ENCODE results near the gene PRLR.
A peak's percentile ranks its signal among the peaks of the same experiment; 100 is the strongest.
"Not testable (repeated sequence)": the region's sequence is repeated elsewhere in the genome, so short reads cannot be mapped to it uniquely, and the experiment has no call there.

Gene PRLR

GRCh38 chr5:35253582-35253981 is 23.3 kb upstream of the PRLR start:
- in situ Hi-C loops (cut with HindIII; ENCODE audit: low sequenced_read_pairs): no loop called here
- H3K4me3 ChIP-seq (ENCODE audit: low read depth, low read length): no peak overlapping the region
- no peak for TF ChIP-seq CTCF (IDR thresholded peaks at IDR 0.05; ENCODE audit: low read depth, low read length)
- DNase-seq (ENCODE audit: low read depth, low spot score): no peak

GRCh38 chr5:35252963-35253362 is 22.7 kb upstream of the PRLR start:
- no peak overlapping the region for H3K4me3 ChIP-seq (ENCODE audit: low read depth, low read length)
- in situ Hi-C loops (cut with HindIII; ENCODE audit: low sequenced_read_pairs): no loop called here
- no peak for DNase-seq (ENCODE audit: low read depth, low spot score)
- no peak for TF ChIP-seq CTCF (IDR thresholded peaks at IDR 0.05; ENCODE audit: low read depth, low read length)

GRCh38 chr5:35248843-35249780 is 18.8 kb upstream of the PRLR start:
- H3K4me3 ChIP-seq (ENCODE audit: low read depth, low read length): no peak overlapping the region
- peak; percentile 44 for DNase-seq (ENCODE audit: low read depth, low spot score)
- no peak for TF ChIP-seq CTCF (IDR thresholded peaks at IDR 0.05; ENCODE audit: low read depth, low read length)
- in situ Hi-C loops (cut with HindIII; ENCODE audit: low sequenced_read_pairs): no loop called here

GRCh38 chr5:35247648-35248034 is 17.4 kb upstream of the PRLR start:
- in situ Hi-C loops (cut with HindIII; ENCODE audit: low sequenced_read_pairs): no loop called here
- H3K4me3 ChIP-seq (ENCODE audit: low read depth, low read length): no peak overlapping the region
- no peak for TF ChIP-seq CTCF (IDR thresholded peaks at IDR 0.05; ENCODE audit: low read depth, low read length)
- DNase-seq (ENCODE audit: low read depth, low spot score): peak; percentile 50

- in situ Hi-C loops (cut with HindIII; ENCODE audit: low sequenced_read_pairs): no loop called here
- TF ChIP-seq CTCF (IDR thresholded peaks at IDR 0.05; ENCODE audit: low read depth, low read length): no peak
- no peak overlapping the region for H3K4me3 ChIP-seq (ENCODE audit: low read depth, low read length)
- peak; percentile 47 for DNase-seq (ENCODE audit: low read depth, low spot score)
These were observed 16.8 kb upstream of the PRLR start for GRCh38 chr5:35246900-35247647.

- no peak overlapping the region for H3K4me3 ChIP-seq (ENCODE audit: low read depth, low read length)
- in situ Hi-C loops (cut with HindIII; ENCODE audit: low sequenced_read_pairs): no loop called here
- TF ChIP-seq CTCF (IDR thresholded peaks at IDR 0.05; ENCODE audit: low read depth, low read length): no peak
- no peak for DNase-seq (ENCODE audit: low read depth, low spot score)
These were observed 16.1 kb upstream of the PRLR start for GRCh38 chr5:35246411-35246810.

GRCh38 chr5:35245371-35245770 is 15.1 kb upstream of the PRLR start:
- DNase-seq (ENCODE audit: low read depth, low spot score); in situ Hi-C loops (cut with HindIII; ENCODE audit: low sequenced_read_pairs); H3K4me3 ChIP-seq (ENCODE audit: low read depth, low read length): not testable (repeated sequence)

All from astrocyte of the spinal cord (primary cell).